ENCODE results near the gene MANSC4.
"Not testable (repeated sequence)": the region's sequence is repeated elsewhere in the genome, so short reads cannot be mapped to it uniquely, and the experiment has no call there.

MANSC4 gene

DNA sequence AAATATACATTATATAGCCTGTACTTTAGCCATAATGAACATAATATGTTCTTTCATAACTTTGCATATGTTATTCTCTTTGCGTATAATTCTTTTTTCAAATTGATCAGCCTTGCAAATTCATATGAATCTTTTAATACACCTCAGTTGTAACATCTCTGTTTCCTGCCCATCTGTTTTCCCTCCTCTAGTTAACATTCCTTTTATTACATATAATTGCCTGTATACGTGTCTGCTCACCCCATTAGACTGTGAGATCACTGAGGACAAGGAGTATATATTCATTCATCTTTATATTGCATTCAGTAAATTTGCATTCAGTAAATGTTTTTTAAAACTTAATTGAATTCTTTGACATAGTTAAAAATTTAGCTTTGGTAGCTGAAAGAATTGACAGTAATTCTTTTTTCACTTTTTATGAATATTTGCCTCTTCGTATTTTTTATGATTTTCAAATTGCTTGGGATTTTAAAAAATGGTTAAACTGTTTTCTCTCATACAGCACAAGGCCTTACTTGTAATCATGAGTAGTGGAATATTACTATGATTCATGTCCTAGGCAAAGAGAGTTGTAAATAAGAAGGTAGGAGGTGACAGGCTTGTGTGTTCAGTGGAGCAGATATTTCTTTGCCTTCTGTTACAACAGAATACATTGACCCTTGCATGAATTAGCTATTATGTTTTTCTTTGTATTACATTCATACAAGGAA, 32.8 kb downstream of the MANSC4 start:
- no peak for DNase-seq

DNA sequence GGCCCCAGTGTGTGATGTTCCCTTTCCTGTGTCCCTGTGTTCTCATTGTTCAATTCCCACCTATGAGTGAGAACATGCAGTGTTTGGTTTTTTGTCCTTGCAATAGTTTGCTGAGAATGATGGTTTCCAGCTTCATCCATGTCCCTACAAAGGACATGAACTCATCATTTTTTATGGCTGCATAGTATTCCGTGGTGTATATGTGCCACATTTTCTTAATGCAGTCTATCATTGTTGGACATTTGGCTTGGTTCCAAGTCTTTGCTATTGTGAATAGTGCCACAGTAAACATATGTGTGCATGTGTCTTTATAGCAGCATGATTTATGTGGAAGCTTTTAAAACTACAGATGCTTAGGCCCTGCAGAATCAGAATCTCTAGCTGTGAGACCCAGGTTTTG, 34.3 kb downstream of the MANSC4 start:
- DNase-seq = not testable (repeated sequence)

DNA sequence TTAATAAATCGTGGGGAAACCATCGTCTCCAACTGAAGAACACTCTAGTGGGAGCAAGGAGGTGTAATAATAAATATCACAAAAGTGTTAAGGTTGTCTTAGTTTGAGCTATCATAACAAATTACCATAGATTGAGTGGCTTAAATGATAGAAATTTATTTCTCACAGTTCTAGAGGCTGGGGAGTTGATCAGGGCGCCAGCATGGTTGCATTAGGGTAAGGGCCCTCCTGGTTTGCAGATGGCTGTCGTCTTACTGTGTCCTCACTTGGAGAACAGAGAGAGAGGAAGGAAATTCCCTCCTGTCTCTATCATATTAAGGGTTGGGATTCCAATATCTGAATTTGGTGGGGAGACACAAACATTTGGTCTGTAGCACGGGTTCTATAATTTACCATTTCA, 36.4 kb downstream of the MANSC4 start:
- DNase-seq = no peak

DNA sequence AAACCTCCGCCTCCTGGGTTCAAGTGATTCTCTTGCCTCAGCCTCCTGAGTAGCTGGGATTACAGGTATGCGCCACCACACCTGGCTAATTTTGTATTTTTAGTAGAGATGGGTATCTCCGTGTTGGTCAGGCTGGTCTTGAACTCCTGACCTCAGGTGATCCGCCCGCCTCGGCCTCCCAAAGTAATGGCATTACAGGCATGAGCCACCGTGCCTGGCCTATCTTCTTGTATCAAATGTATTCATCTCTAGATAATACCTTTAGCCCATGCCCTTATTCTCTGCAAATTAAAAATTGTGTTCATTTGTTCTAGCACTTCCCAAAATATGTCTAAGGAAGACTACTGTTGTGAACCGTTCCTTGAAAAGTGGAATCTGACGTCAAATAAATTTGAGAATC, 45.7 kb downstream of the MANSC4 start:
- not testable (repeated sequence) for DNase-seq

DNA sequence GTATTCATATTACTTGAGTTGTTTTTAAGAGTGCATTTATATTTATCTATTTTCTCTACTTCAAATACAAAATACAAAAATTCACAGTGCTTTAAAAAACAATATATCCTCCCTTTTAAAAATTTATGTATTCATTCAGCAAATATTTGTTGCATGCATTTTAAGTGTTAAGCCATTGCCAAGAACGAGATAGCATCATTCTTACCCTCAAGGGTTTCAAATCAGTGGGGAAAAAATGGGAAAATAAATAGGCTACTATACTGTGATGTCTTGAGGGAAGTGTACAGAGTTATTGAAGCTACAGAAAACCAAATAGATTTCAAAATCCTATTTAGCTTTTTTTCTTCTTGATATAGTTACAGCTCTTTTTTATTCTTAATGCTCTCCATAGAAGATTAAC, 46.2 kb downstream of the MANSC4 start:
- DNase-seq = no peak

DNA sequence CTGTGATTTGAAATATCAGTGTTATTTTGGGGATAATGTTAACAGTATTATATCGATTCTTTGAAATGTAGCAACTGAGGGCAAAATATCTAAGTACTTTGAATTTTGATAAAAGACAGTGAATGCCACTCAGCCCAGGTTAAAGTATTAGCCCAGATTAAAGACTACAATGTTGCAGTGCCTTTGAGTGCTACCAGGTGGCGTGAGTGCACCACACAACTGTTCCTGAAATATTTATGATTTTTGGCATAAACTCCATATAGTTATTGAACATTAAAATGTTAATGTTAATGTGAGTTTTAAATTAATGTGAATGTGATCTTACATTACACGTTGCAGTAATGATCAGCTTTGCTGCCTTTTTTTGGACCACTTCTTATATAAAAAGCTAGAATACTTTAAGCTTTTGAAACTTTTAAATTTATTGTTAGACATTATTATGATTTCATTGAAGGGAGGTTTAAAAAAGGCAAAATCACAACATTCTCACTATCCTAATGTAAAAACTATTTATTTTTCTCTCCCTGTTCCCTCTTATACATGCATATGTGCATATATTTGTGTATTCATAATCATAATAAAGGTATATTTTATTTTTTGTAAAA, 46.9 kb downstream of the MANSC4 start:
- peak; percentile 46 for DNase-seq

DNA sequence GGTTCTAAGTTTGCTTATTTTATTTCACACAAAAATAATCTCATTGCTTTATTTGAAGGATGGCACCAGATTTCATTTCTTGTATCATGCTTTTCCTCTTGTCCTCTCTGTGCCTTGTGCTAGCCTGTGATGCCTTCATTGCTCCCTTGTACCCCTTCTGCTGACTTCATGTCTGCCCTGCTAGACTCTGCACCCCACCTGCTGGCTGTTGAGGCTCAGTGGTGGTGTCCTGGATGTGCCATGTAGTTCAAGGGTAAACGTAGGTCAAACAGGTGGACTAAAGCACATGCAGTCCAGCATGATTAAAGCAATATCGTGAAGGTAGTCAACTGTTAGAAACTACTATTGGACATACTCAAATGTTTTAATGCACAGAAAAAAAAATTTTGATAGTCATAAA, 47.8 kb downstream of the MANSC4 start:
- peak; percentile 25 for DNase-seq

DNA sequence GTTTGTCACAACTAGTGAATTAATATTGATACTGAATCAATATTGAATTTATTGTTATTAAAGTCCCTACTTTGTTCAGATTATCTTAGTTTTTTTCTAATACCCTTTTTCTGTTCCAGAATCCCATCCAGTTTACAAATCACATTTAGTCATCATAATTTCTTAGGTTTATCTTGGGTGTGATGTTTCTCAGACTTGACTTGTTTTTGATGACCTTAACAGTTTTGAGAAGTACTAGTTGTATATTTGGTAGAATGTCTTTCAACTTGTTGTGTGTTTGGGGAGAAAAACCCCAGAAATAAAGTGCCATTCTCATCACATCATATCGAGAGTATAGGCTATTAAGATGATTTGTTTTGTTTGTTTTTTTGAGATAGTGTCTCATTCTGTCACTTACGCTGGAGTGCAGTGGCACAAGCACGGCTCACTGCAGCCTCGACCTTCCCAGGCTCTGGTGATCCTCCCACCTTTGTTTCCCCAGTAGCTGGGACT, 49.9 kb downstream of the MANSC4 start:
- no peak for DNase-seq

DNA sequence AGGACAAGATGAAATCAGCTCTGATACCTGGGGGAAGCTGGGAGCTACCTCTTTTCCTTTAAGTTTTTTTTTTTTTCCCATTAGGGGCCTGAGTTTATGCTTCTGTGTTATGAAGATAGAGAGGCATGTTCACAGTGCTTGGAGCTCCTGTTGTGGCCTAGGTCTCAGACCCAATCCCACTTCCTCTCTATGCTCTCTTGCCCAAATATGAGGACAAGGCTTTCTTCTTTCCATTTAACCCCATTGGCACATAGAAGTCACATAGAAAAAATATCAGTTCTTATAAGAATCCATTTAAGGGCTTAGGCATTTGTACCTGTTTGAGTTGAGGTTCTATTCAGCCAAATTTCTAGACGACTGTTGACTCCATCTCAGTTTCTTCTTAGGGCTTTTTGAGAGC, 56.8 kb downstream of the MANSC4 start:
- no peak for DNase-seq
